Amniotic epithelial cell (primary cell): Measurements from ENCODE around the gene TBC1D25.
A peak's percentile ranks its signal among the peaks of the same experiment; 100 is the strongest.
"Not testable (repeated sequence)": the region's sequence is repeated elsewhere in the genome, so short reads cannot be mapped to it uniquely, and the experiment has no call there.

Source experiments
- DNase-seq: peaks from one replicate; pipeline ENCODE4 v3.0.0-alpha.2; 2010; ENCODE audit warnings: low read depth

The TBC1D25 gene

GRCh38 chrX:48515842-48516241 is 23.7 kb upstream of the TBC1D25 start:
- no peak for DNase-seq

- no peak for DNase-seq
Observed at GRCh38 chrX:48516285-48516684, 23.2 kb upstream of the TBC1D25 start.

GRCh38 chrX:48516987-48517386 is 22.5 kb upstream of the TBC1D25 start:
- DNase-seq = no peak

GRCh38 chrX:48519481-48519880 is 20.0 kb upstream of the TBC1D25 start:
- DNase-seq = not testable (repeated sequence)

- DNase-seq = no peak
Observed at GRCh38 chrX:48520455-48520854, 19.1 kb upstream of the TBC1D25 start.

GRCh38 chrX:48520976-48521352 is 18.6 kb upstream of the TBC1D25 start:
- no peak for DNase-seq

GRCh38 chrX:48521353-48522243 is 17.9 kb upstream of the TBC1D25 start, which contains the start of gene EBP:
TSS of gene EBP (plus strand) at chrX:48521808. CDS start at chrX:48523772, 1,964 bp downstream.
- DNase-seq = peak; percentile 74

GRCh38 chrX:48522291-48522690 is 17.2 kb upstream of the TBC1D25 start:
- DNase-seq = no peak

GRCh38 chrX:48523682-48524081 is 15.8 kb upstream of the TBC1D25 start:
- no peak for DNase-seq

GRCh38 chrX:48525853-48526252 is 13.7 kb upstream of the TBC1D25 start:
- peak; percentile 68 for DNase-seq

- no peak for DNase-seq
Observed at GRCh38 chrX:48530736-48531135, 8.8 kb upstream of the TBC1D25 start.

- DNase-seq = peak; percentile 82
Observed at GRCh38 chrX:48531358-48531959, 8.1 kb upstream of the TBC1D25 start.

- peak; percentile 41 for DNase-seq
Observed at GRCh38 chrX:48532161-48532560, 7.4 kb upstream of the TBC1D25 start.

GRCh38 chrX:48533165-48533564 is 6.3 kb upstream of the TBC1D25 start:
- no peak for DNase-seq

GRCh38 chrX:48538641-48539344 is 721 bp upstream of the TBC1D25 start:
- no peak for DNase-seq

- DNase-seq = peak; percentile 45
Observed at GRCh38 chrX:48540028-48540375, 488 bp downstream of the TBC1D25 start.

- DNase-seq = peak; percentile 42
Observed at GRCh38 chrX:48540480-48540879, 966 bp downstream of the TBC1D25 start.

- no peak for DNase-seq
Observed at GRCh38 chrX:48541140-48541814, 1.8 kb downstream of the TBC1D25 start.

- no peak for DNase-seq
Observed at GRCh38 chrX:48548871-48549270, 9.4 kb downstream of the TBC1D25 start.

- peak; percentile 60 for DNase-seq
Observed at GRCh38 chrX:48555731-48556325, 16.3 kb downstream of the TBC1D25 start.

GRCh38 chrX:48558271-48558670 is 18.8 kb downstream of the TBC1D25 start:
- peak; percentile 85 for DNase-seq

- DNase-seq = no peak
Observed at GRCh38 chrX:48559636-48560035, 20.1 kb downstream of the TBC1D25 start.
